ENCODE measurements around the gene ALB.

Gene ALB

GRCh38 chr4:73452953-73453700 lies 49.0 kb downstream of the ALB start:
- peak; percentile 22 for DNase-seq

GRCh38 chr4:73453701-73454005 lies 49.6 kb downstream of the ALB start:
- DNase-seq: no peak

GRCh38 chr4:73454920-73455319 lies 50.8 kb downstream of the ALB start:
- DNase-seq: no peak

GRCh38 chr4:73456177-73457022 lies 52.3 kb downstream of the ALB start:
- DNase-seq: no peak

- DNase-seq: no peak
Observed at GRCh38 chr4:73458184-73459047, 54.3 kb downstream of the ALB start.

- DNase-seq: no peak
Observed at GRCh38 chr4:73459048-73459421, 54.9 kb downstream of the ALB start.

GRCh38 chr4:73460913-73461522 lies 56.9 kb downstream of the ALB start:
- no peak for DNase-seq

- no peak for DNase-seq
Observed at GRCh38 chr4:73468170-73468569, 64.1 kb downstream of the ALB start.

GRCh38 chr4:73470728-73471127 lies 66.6 kb downstream of the ALB start:
- no peak for DNase-seq
